HUES6 (cell line): ENCODE data around the gene UGT1A4.

Experiments used
- H3K27ac ChIP-seq: 2 replicates; pipeline ENCODE4 v1.7.0; 2013; ENCODE audit warnings: low read depth, mild to moderate bottlenecking, low read length, inconsistent platforms
- H3K27me3 ChIP-seq: 2 replicates; pipeline ENCODE4 v1.6.1; 2013; ENCODE audit warnings: low read length; ENCODE audit not compliant: control insufficient read depth, insufficient read depth
- H3K36me3 ChIP-seq: 2 replicates; pipeline ENCODE4 v1.6.1; 2013; ENCODE audit warnings: low read length; ENCODE audit not compliant: control insufficient read depth, insufficient read depth
- H3K4me1 ChIP-seq: 2 replicates; pipeline ENCODE4 v1.6.1; 2013; ENCODE audit warnings: low read length; ENCODE audit not compliant: control insufficient read depth, insufficient read depth
- H3K4me3 ChIP-seq: 2 replicates; pipeline ENCODE4 v1.5.1; 2013; ENCODE audit warnings: low read depth, low read length
- H3K9ac ChIP-seq: one replicate; pipeline ENCODE4 v1.6.1; 2013; ENCODE audit warnings: mild to moderate bottlenecking, low read length
- H3K9me3 ChIP-seq: 2 replicates; pipeline ENCODE4 v1.6.1; 2013; ENCODE audit warnings: low read depth, low read length; ENCODE audit not compliant: control insufficient read depth, insufficient read depth

Gene UGT1A4

DNA sequence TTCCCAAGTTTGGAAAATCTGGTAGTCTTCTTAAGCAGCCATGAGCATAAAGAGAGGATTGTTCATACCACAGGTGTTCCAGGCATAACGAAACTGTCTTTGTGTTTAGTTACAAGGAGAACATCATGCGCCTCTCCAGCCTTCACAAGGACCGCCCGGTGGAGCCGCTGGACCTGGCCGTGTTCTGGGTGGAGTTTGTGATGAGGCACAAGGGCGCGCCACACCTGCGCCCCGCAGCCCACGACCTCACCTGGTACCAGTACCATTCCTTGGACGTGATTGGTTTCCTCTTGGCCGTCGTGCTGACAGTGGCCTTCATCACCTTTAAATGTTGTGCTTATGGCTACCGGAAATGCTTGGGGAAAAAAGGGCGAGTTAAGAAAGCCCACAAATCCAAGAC lies 53.6 kb downstream of the UGT1A4 start:
- Histone ChIP-seq H3K27me3 (no peaks in the 10 kb centered on the region), H3K9me3 (peaks cover 14% of the 10 kb centered on the region), H3K9ac (no peak overlapping the region), H3K36me3 (no peaks in the 10 kb centered on the region), H3K4me3 (no peak overlapping the region), H3K27ac (no peak overlapping the region), H3K4me1 (no peaks in the 10 kb centered on the region)

GRCh38 chr2:233772583-233772982 lies 54.0 kb downstream of the UGT1A4 start:
- Histone ChIP-seq H3K9me3 (peaks cover 14% of the 10 kb centered on the region), H3K4me1 (no peaks in the 10 kb centered on the region), H3K27me3 (no peaks in the 10 kb centered on the region), H3K9ac (no peak overlapping the region), H3K27ac (no peak overlapping the region), H3K4me3 (no peak overlapping the region), H3K36me3 (no peaks in the 10 kb centered on the region)

GRCh38 chr2:233773854-233774253 lies 55.3 kb downstream of the UGT1A4 start:
- Histone ChIP-seq H3K9ac (no peak overlapping the region), H3K27me3 (no peaks in the 10 kb centered on the region), H3K4me1 (no peaks in the 10 kb centered on the region), H3K9me3 (peaks cover 14% of the 10 kb centered on the region), H3K4me3 (no peak overlapping the region), H3K36me3 (no peaks in the 10 kb centered on the region), H3K27ac (no peak overlapping the region)

DNA sequence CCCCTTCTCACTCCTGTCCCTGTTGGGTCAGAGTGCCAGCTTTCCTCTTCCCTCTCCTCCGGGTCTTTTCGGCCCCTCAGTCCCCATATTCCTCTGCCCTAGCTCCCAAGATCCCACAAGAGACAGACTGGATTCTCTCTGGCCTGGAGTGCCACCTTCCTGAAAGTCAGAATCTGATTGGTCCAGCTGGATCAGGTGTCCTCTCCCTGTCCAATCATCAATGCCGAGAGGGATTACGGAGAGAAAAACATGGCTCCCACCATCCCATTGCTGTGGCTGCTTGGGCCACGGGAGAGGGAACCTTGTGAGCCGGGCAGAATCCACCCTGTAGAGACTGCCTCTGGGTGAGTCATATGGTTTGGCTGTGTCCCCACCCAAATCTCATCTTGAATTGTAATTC lies 56.9 kb downstream of the UGT1A4 start:
- peaks cover 14% of the 10 kb centered on the region for H3K9me3 ChIP-seq
- no peaks in the 10 kb centered on the region for H3K27me3 ChIP-seq
- H3K36me3 ChIP-seq = no peaks in the 10 kb centered on the region
- no peak overlapping the region for H3K4me3 ChIP-seq
- H3K27ac ChIP-seq = no peak overlapping the region
- no peaks in the 10 kb centered on the region for H3K4me1 ChIP-seq
- H3K9ac ChIP-seq = no peak overlapping the region

GRCh38 chr2:233778030-233778429 lies 59.5 kb downstream of the UGT1A4 start, which contains the start of gene MROH2A:
Gene MROH2A, plus strand, starts transcription at chr2:233778330. Its CDS starts 1,029 bp downstream, at chr2:233779359.
- H3K27ac ChIP-seq = no peak within 1 kb of the TSS
- no peaks in the 10 kb centered on the region for H3K4me1 ChIP-seq
- H3K4me3 ChIP-seq = no peak within 1 kb of the TSS
- no peak within 1 kb of the TSS for H3K9ac ChIP-seq
- peaks cover 14% of the 10 kb centered on the region for H3K9me3 ChIP-seq
- no peaks in the 10 kb centered on the region for H3K27me3 ChIP-seq
- H3K36me3 ChIP-seq = no peaks in the 10 kb centered on the region

GRCh38 chr2:233779722-233780121 lies 61.2 kb downstream of the UGT1A4 start:
- Histone ChIP-seq H3K4me1 (no peaks in the 10 kb centered on the region), H3K36me3 (no peaks in the 10 kb centered on the region)

DNA sequence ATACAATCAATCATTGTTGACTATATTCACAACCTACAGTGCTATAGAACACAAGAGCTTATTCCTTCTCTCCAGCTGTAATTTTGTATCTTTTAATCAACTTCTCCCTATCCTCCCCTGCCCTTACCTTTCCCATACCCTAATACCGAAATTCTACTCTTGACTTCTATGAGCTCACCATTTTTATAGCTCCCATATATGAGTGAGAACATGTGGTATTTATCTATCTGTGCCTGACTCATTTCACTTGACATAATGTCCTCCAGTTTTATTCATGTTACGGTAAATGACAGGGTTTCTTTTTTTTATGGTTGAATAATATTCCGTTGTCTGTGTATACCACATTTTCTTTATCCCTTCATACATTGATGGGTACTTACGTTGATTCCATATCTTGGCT lies 62.2 kb downstream of the UGT1A4 start:
- no peaks in the 10 kb centered on the region for H3K4me1 ChIP-seq

More at GRCh38 chr2:233779722-233780121, 61.2 kb downstream of the UGT1A4 start:
- H3K27me3 ChIP-seq = no peaks in the 10 kb centered on the region
- H3K27ac ChIP-seq = no peak overlapping the region
- no peak overlapping the region for H3K4me3 ChIP-seq
- no peak overlapping the region for H3K9ac ChIP-seq
- peaks cover 14% of the 10 kb centered on the region for H3K9me3 ChIP-seq

DNA sequence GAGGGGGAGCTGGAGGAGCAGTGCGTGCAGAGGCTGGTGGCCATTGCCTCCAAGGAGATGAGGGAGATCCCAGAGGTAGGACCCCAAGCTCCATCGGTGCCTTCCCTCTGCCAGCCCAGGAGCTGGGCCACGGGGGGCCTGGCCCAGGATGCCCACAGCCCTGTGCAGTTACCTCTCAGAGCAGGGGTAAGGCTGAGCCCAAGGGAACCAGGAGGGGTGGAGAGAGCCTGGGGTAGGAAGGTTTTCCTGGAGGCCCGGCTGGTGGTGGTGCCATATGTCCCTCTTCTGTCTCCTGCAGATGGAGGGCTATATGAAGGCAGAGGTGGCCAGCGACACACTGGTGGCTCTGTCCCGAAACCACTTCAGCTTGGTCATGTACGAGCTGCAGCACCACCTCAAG lies 71.0 kb downstream of the UGT1A4 start:
- no peaks in the 10 kb centered on the region for H3K36me3 ChIP-seq
- H3K27me3 ChIP-seq = no peaks in the 10 kb centered on the region
- no peak overlapping the region for H3K4me3 ChIP-seq
- H3K9me3 ChIP-seq = no peaks in the 10 kb centered on the region
- H3K9ac ChIP-seq = no peak overlapping the region
- H3K27ac ChIP-seq = no peak overlapping the region
- H3K4me1 ChIP-seq = no peaks in the 10 kb centered on the region

More for the DNA sequence above, 62.2 kb downstream of the UGT1A4 start:
- no peak overlapping the region for H3K4me3 ChIP-seq
- H3K27me3 ChIP-seq = no peaks in the 10 kb centered on the region
- H3K9me3 ChIP-seq = peaks cover 8% of the 10 kb centered on the region
- H3K9ac ChIP-seq = no peak overlapping the region
- H3K27ac ChIP-seq = no peak overlapping the region
- H3K36me3 ChIP-seq = no peaks in the 10 kb centered on the region

GRCh38 chr2:233791151-233791882 lies 72.8 kb downstream of the UGT1A4 start:
- H3K27ac ChIP-seq = no peak overlapping the region
- H3K36me3 ChIP-seq = no peaks in the 10 kb centered on the region
- no peak overlapping the region for H3K4me3 ChIP-seq
- H3K9ac ChIP-seq = no peak overlapping the region
- no peaks in the 10 kb centered on the region for H3K9me3 ChIP-seq
- H3K4me1 ChIP-seq = no peaks in the 10 kb centered on the region
- no peaks in the 10 kb centered on the region for H3K27me3 ChIP-seq

DNA sequence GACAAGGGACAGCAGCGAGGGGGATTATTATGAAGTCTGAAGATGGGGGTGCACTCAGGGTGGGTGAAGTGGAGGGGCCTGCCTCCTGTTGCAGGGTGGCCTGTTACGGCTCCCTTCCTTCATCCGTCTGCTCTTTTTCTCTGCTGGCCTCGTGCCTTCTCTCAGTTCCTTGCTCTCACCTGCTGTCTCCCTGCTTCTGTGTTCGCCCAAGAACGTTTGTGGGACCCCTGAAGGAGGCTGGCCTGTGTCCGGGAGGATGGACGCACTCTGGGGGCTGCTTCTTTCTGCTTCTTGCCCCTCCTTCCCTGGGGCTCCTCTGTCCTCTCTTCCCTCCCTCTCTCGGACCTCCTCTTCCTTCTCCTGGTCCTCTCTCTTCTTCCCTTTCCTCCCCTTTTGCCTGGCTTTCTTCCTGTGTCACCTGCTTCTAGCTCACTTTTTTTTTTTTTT lies 73.4 kb downstream of the UGT1A4 start:
- H3K4me3 ChIP-seq = no peak overlapping the region
- no peaks in the 10 kb centered on the region for H3K36me3 ChIP-seq
- no peak overlapping the region for H3K9ac ChIP-seq
- no peaks in the 10 kb centered on the region for H3K4me1 ChIP-seq
- H3K9me3 ChIP-seq = no peaks in the 10 kb centered on the region
- H3K27ac ChIP-seq = no peak overlapping the region
- no peaks in the 10 kb centered on the region for H3K27me3 ChIP-seq

DNA sequence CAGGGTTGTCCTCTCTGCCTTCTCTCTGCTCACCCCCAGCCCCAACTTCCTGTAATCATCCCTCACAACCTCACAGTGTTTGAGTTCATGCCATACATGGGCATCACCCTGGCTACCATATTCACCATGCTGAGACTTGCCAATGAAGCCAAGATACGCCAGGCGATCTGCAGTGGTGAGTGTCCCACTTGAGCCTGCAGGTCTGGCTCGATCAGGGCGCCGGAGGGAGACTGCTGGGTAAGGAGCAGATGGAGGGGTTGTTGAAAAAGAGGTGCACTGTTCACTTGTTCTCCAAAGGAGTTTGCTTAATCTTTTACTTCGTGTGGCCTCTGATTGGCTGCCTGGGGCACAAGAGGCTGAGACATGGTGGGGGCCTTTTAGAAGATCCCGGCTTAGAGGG lies 74.2 kb downstream of the UGT1A4 start:
- no peak overlapping the region for H3K9ac ChIP-seq
- H3K4me3 ChIP-seq = no peak overlapping the region
- H3K27me3 ChIP-seq = no peaks in the 10 kb centered on the region
- no peaks in the 10 kb centered on the region for H3K36me3 ChIP-seq
- H3K9me3 ChIP-seq = no peaks in the 10 kb centered on the region
- no peaks in the 10 kb centered on the region for H3K4me1 ChIP-seq
- no peak overlapping the region for H3K27ac ChIP-seq
